Endothelial cell of umbilical vein (primary cell): Measurements from ENCODE around the gene TMEFF1. TPM values are rescaled to one million over a fixed set of nuclear protein-coding genes. Genes with fewer than 3 reads are reported as not detected.

ENCODE experiments used
- BruUV-seq: library from RNA; stranded (reverse); fragments of 400-500 nt; replicated peaks from 2 replicates; lab custom pipeline; 2021; lab: Mats Ljungman, UMichigan
- CTCF ChIA-PET: fragments of 300-600, 350-600 bp; sonication (Branson Sonifier 250); formaldehyde crosslinking; loops from one replicate; lab custom pipeline; 2021; ENCODE audit warnings: antibody characterized with exemption, inconsistent platforms; lab: Charles Lee
- POLR2A ChIA-PET: fragments of 300-600, 350-600 bp; sonication (Branson Sonifier 250); formaldehyde crosslinking; loops from one replicate; lab custom pipeline; 2021; ENCODE audit warnings: antibody characterized with exemption, inconsistent platforms; lab: Charles Lee
- DNase-seq: peaks from one replicate; pipeline ENCODE4 v3.0.0-alpha.2; 2011; ENCODE audit warnings: low read depth, low spot score
- FAIRE-seq: peaks from 2 replicates; lab custom pipeline; 2011; peaks lifted over from hg19 to GRCh38; lab: Jason Lieb, UNC
- H2AFZ ChIP-seq: 2 replicates; pipeline ENCODE4 v1.6.0; 2012; ENCODE audit warnings: low read depth, low read length, control low read depth, inconsistent platforms
- H3K27ac ChIP-seq: 2 replicates; pipeline ENCODE4 v1.5.1; 2011; ENCODE audit warnings: low read depth, mild to moderate bottlenecking, control low read depth, low read length, moderate library complexity; ENCODE audit not compliant: insufficient read depth
- H3K27me3 ChIP-seq, 2 experiments: 2 replicates each; pipeline versions ENCODE4 v1.6.0 to v1.6.1; 2011; ENCODE audit warnings: low read length in 2 of 2, mixed read lengths in 1 of 2; ENCODE audit not compliant: control insufficient read depth in 2 of 2, insufficient read depth in 2 of 2
- H3K36me3 ChIP-seq, 2 experiments: 2 replicates in 1 of 2; 3 replicates in 1 of 2; pipeline ENCODE4 v1.5.1; 2011; ENCODE audit warnings: low read length in 2 of 2, mild to moderate bottlenecking in 1 of 2, moderate library complexity in 1 of 2; ENCODE audit not compliant: control insufficient read depth in 2 of 2, insufficient read depth in 2 of 2; ENCODE audit errors: extremely low read depth in 1 of 2
- H3K4me1 ChIP-seq: 3 replicates; pipeline ENCODE4 v1.5.1; 2011; ENCODE audit warnings: mild to moderate bottlenecking, low read length; ENCODE audit not compliant: control insufficient read depth, insufficient read depth; ENCODE audit errors: extremely low read depth
- H3K4me2 ChIP-seq: 2 replicates; pipeline ENCODE4 v1.6.1; 2011; ENCODE audit warnings: low read length, control low read depth, mixed read lengths; ENCODE audit not compliant: insufficient read depth
- H3K4me3 ChIP-seq, 3 experiments: fragments of 200-600 bp in 1 of 3; sonication (generic), shearing (Covaris generic) in 1 of 3; replicated peaks in 1 of 3; 2 replicates each; pipeline ENCODE4 v1.5.1; 2011 to 2016; ENCODE audit warnings: control low read depth in 3 of 3, low read length in 3 of 3, mild to moderate bottlenecking in 2 of 3, inconsistent platforms in 1 of 3, low read depth in 1 of 3, moderate library complexity in 1 of 3; ENCODE audit not compliant: insufficient read depth in 1 of 3
- H3K79me2 ChIP-seq: 2 replicates; pipeline ENCODE4 v1.6.0; 2012; ENCODE audit warnings: low read length, inconsistent platforms; ENCODE audit not compliant: control insufficient read depth, insufficient read depth
- H3K9ac ChIP-seq: replicated peaks from 2 replicates; pipeline ENCODE3; 2011; ENCODE audit warnings: low read length, control low read depth; ENCODE audit not compliant: insufficient read depth; ENCODE audit errors: extremely low read depth
- H3K9me1 ChIP-seq: replicated peaks from 3 replicates; pipeline ENCODE4 v1.6.0; 2011; ENCODE audit warnings: mild to moderate bottlenecking, low read length; ENCODE audit not compliant: control insufficient read depth, insufficient read depth; ENCODE audit errors: extremely low read depth
- H3K9me3 ChIP-seq: replicated peaks from 2 replicates; pipeline ENCODE4 v1.5.1; 2012; ENCODE audit warnings: low read length, inconsistent platforms; ENCODE audit not compliant: control insufficient read depth, insufficient read depth
- H4K20me1 ChIP-seq: replicated peaks from 2 replicates; pipeline ENCODE3; 2011; ENCODE audit warnings: mild to moderate bottlenecking, low read length; ENCODE audit not compliant: control insufficient read depth, insufficient read depth; ENCODE audit errors: extremely low read depth
- EZH2 ChIP-seq: IDR thresholded peaks from 2 replicates; pipeline ENCODE4 v1.6.1; 2012; ENCODE audit warnings: borderline replicate concordance, low read depth, mild to moderate bottlenecking, moderate library complexity, low read length, inconsistent platforms; ENCODE audit not compliant: severe bottlenecking
- FOS ChIP-seq: IDR thresholded peaks from 2 replicates; pipeline ENCODE4 v1.6.1; 2011; ENCODE audit warnings: mild to moderate bottlenecking, low read length, moderate library complexity, borderline replicate concordance; ENCODE audit not compliant: insufficient read depth
- GATA2 ChIP-seq: IDR thresholded peaks from 2 replicates; pipeline ENCODE4 v1.7.0; 2011; ENCODE audit warnings: low read depth, mild to moderate bottlenecking, moderate library complexity, mixed read lengths, low read length; ENCODE audit not compliant: insufficient read length, insufficient read depth
- JUN ChIP-seq: IDR thresholded peaks from 2 replicates; pipeline ENCODE4 v1.6.1; 2011; ENCODE audit warnings: borderline replicate concordance, low read depth; ENCODE audit not compliant: insufficient read length, insufficient read depth
- MYC ChIP-seq: IDR thresholded peaks from one replicate; pipeline ENCODE4 v1.6.1; 2011; ENCODE audit warnings: mild to moderate bottlenecking, low read depth, low read length
- POLR2A ChIP-seq: IDR thresholded peaks from 2 replicates; pipeline ENCODE4 v1.6.1; 2012; ENCODE audit warnings: low read depth, mild to moderate bottlenecking, control low read depth, low read length
- POLR2AphosphoS5 ChIP-seq: IDR thresholded peaks from 2 replicates; pipeline ENCODE4 v1.6.1; 2012; ENCODE audit warnings: low read depth, mild to moderate bottlenecking, control low read depth, low read length, moderate library complexity; ENCODE audit not compliant: insufficient read depth
- dilution Hi-C: fragments of 300-500 bp; cut with MboI; formaldehyde crosslinking; loops from one replicate; pipeline ENCODE4 v1.15.0; 2019; ENCODE audit warnings: low sequenced_read_pairs; ENCODE audit not compliant: extremely low pct_ligation_motif_present
- intact Hi-C: fragments of 100-400 bp; cut with micrococcal nuclease; formaldehyde crosslinking; loops from one replicate; pipeline ENCODE4 v1.10.0; 2022
- polyA plus RNA-seq, 4 experiments: library from polyadenylated mRNA; depleted of rRNA in 3 of 4; stranded (reverse) in 3 of 4; unstranded in 1 of 4; fragments of >200 nt; gene quantifications; 2 replicates each; pipeline versions ENCODE4 v1.2.1 to v1.2.3, GENCODE V29; 2011 to 2012; ENCODE audit warnings: missing spikeins in 1 of 4
- total RNA-seq: library from RNA; stranded (reverse); gene quantifications from 2 replicates; pipeline ENCODE4 v1.2.3, GENCODE V29; 2021
- TF ChIP-seq, protein P1 (sequence below): IDR thresholded peaks from 2 replicates; pipeline ENCODE4 v1.6.1; 2011; ENCODE audit not compliant: insufficient read depth, insufficient read length
- TF ChIP-seq, protein P2 (sequence below), 2 donors: IDR thresholded peaks; 1 replicate in 1 of 2; 2 replicates in 1 of 2; pipeline ENCODE4 v1.5.1; 2011; ENCODE audit warnings: low read length in 2 of 2, mild to moderate bottlenecking in 2 of 2, moderate library complexity in 2 of 2, control low read depth in 1 of 2, inconsistent platforms in 1 of 2, low read depth in 1 of 2; ENCODE audit not compliant: insufficient read depth in 1 of 2; ENCODE audit errors: extremely low read depth in 1 of 2

The TMEFF1 gene
- total and polyA plus RNA-seq, 2 donors (not counting 3 experiments of a cell fraction or from before 2014, with no cell fraction given), result 3.0 to 14.6 TPM

DNA sequence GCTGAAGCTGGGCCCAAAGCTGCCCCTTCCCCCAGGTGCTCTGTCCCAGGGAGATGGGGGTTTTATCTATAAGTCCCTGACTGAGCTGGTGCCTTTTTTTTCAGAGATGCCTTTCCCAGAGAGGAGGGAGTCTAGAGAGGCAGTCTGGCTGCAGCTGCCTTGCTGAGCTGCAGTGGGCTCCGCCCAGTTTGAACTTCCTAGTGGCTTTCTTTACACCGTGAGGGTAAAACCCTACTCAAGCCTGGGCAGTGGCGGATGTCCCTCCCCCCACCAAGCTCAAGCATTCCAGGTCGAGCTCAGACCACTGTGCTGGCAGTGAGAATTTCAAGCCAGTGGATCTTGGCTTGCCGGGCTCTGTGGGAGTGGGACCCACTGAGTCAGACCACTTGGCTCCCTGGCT lies 146.2 kb downstream of the TMEFF1 start:
- Histone ChIP-seq H3K9me3 (no peaks in the 10 kb centered on the region), H3K9me1 (no peaks in the 10 kb centered on the region), H4K20me1 (no peaks in the 10 kb centered on the region), H3K36me3 (no peaks in the 10 kb centered on the region), H3K27ac (no peak overlapping the region), H3K4me2 (no peak overlapping the region), H3K4me3 (no peak overlapping the region), H3K27me3 (no peaks in the 10 kb centered on the region), H2AFZ (no peak overlapping the region), H3K79me2 (no peaks in the 10 kb centered on the region), H3K4me1 (no peaks in the 10 kb centered on the region), H3K9ac (no peak overlapping the region)
- ChIA-PET CTCF (interaction anchor here (2.3 kb wide), 1 partner anchor 18 kb away, joined by 10 read pairs; no protein-coding TSS in a partner anchor), POLR2A (no interaction called here)
- DNase-seq, result no peak
- TF ChIP-seq, protein P1, sequence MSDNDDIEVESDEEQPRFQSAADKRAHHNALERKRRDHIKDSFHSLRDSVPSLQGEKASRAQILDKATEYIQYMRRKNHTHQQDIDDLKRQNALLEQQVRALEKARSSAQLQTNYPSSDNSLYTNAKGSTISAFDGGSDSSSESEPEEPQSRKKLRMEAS, result no peak
- TF ChIP-seq FOS (no peak), GATA2 (no peak), MYC (no peak), JUN (no peak), POLR2A (no peak), POLR2AphosphoS5 (no peak), EZH2 (no peak)
- TF ChIP-seq, protein P2, sequence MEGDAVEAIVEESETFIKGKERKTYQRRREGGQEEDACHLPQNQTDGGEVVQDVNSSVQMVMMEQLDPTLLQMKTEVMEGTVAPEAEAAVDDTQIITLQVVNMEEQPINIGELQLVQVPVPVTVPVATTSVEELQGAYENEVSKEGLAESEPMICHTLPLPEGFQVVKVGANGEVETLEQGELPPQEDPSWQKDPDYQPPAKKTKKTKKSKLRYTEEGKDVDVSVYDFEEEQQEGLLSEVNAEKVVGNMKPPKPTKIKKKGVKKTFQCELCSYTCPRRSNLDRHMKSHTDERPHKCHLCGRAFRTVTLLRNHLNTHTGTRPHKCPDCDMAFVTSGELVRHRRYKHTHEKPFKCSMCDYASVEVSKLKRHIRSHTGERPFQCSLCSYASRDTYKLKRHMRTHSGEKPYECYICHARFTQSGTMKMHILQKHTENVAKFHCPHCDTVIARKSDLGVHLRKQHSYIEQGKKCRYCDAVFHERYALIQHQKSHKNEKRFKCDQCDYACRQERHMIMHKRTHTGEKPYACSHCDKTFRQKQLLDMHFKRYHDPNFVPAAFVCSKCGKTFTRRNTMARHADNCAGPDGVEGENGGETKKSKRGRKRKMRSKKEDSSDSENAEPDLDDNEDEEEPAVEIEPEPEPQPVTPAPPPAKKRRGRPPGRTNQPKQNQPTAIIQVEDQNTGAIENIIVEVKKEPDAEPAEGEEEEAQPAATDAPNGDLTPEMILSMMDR (IDR thresholded peaks at IDR 0.05; ENCODE audit: extremely low read depth in 1 of 2, insufficient read depth in 1 of 2, low read depth in 1 of 2, low read length in 2 of 2), result no peak
- BruUV-seq, result no TSS peak
- dilution Hi-C loops, result no loop called here
- intact Hi-C loops, result no loop called here
- FAIRE-seq, result no peak
